LNCAP (cell line): ENCODE measurements around the gene INPP4B.

Experiments used
- CTCF ChIP-seq: fragments of 450-650 bp; IDR thresholded peaks from 2 replicates; pipeline ENCODE4 v1.5.1; 2017; ENCODE audit warnings: mild to moderate bottlenecking

Gene INPP4B

GRCh38 chr4:142379277-142380051, 466.6 kb downstream of the INPP4B start:
- TF ChIP-seq CTCF = no peak

GRCh38 chr4:142378179-142378578, 467.9 kb downstream of the INPP4B start:
- TF ChIP-seq CTCF = no peak

- TF ChIP-seq CTCF = no peak
Observed at GRCh38 chr4:142377342-142378091, 468.6 kb downstream of the INPP4B start.

- no peak for TF ChIP-seq CTCF
Observed at GRCh38 chr4:142376204-142376603, 469.9 kb downstream of the INPP4B start.

GRCh38 chr4:142373610-142374009, 472.5 kb downstream of the INPP4B start:
- no peak for TF ChIP-seq CTCF

GRCh38 chr4:142372530-142373260, 473.4 kb downstream of the INPP4B start:
- TF ChIP-seq CTCF = no peak

GRCh38 chr4:142369141-142369540, 477.0 kb downstream of the INPP4B start:
- no peak for TF ChIP-seq CTCF
